Progenitor cell of endocrine pancreas (in vitro differentiated cells): Measurements from ENCODE around the gene CCSER1. TPM values are rescaled to one million over a fixed set of nuclear protein-coding genes. Genes with fewer than 3 reads are reported as not detected.

Source experiments
- DNase-seq: peaks from one replicate; pipeline ENCODE4 v3.0.0; 2021; ENCODE audit warnings: low spot score; ENCODE audit not compliant: unreplicated experiment
- H3K27ac Mint-ChIP-seq: 2 replicates; pipeline ENCODE4 v1.8.0; 2021; ENCODE audit warnings: mild to moderate bottlenecking, moderate library complexity, mixed read lengths
- H3K27me3 Mint-ChIP-seq: 2 replicates; pipeline ENCODE4 v1.8.0; 2021; ENCODE audit warnings: mixed read lengths
- H3K36me3 Mint-ChIP-seq: 2 replicates; pipeline ENCODE4 v1.8.0; 2022; ENCODE audit warnings: mixed read lengths; ENCODE audit not compliant: insufficient read depth
- H3K4me1 Mint-ChIP-seq: 2 replicates; pipeline ENCODE4 v1.8.0; 2021; ENCODE audit warnings: low read depth, mixed read lengths
- H3K4me3 Mint-ChIP-seq: 2 replicates; pipeline ENCODE4 v1.8.0; 2021; ENCODE audit warnings: low read depth, mild to moderate bottlenecking, moderate library complexity, mixed read lengths
- H3K9me3 Mint-ChIP-seq: 2 replicates; pipeline ENCODE4 v1.8.0; 2021; ENCODE audit warnings: low read depth, mixed read lengths
- total RNA-seq: library from RNA; stranded (reverse); gene quantifications from 2 replicates; pipeline ENCODE4 v1.2.1, GENCODE V29; 2021
- TF ChIP-seq, protein P1 (sequence below): fragments of 200-600 bp; sonication (generic); IDR thresholded peaks from one replicate; pipeline ENCODE4 v1.5.0; 2021; ENCODE audit warnings: antibody characterized with exemption, mild to moderate bottlenecking; ENCODE audit not compliant: unreplicated experiment

The CCSER1 gene
- total RNA-seq, 1 donor from 2014 or later = 11.6 TPM

DNA sequence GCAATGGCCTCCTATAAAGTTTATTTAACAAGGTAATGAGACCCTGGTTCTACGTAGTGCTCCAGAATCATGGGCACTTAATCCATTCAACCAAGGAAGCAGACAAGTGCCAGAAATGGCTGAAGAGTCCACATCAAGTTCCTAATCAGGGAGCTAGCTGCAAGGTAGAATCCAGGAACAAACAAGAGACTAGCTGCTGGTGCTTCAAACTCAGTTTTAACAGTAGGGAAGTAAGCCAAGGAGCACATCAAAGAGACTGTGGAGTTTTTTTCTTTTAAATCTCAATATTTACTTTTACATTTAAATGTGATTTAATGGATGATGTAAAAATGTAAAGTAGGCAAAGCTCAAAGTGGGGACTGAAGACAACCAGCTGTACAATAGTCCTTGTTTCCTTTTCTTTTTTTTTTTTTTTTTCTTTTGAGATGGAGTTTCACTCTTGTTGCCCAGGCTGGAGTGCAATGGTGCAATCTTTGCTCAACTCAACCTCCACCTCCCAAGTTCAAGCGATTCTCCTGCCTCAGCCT is 630.4 kb downstream of the CCSER1 start:
- Mint-ChIP-seq H3K27ac (no peak overlapping the region), H3K27me3 (no peaks in the 10 kb centered on the region), H3K9me3 (no peaks in the 10 kb centered on the region)

DNA sequence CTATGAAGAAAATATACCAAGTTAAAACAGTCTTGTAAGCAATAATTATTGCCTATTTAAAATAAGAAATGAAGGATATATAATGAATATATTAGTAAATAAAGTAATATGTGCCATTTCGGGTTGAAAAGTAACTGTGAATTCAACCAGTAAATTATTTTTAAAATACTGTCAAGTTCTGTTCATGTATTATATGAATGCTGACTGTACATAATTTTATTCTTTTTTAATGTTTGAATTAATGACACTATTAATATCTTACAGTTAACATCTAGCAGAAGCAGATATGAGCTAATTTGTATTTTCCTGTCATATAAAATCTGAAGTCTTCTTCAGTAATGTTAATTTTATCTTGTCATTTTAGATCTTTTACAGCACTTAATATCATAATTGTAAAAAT is 632.9 kb downstream of the CCSER1 start:
- TF ChIP-seq, protein P1, sequence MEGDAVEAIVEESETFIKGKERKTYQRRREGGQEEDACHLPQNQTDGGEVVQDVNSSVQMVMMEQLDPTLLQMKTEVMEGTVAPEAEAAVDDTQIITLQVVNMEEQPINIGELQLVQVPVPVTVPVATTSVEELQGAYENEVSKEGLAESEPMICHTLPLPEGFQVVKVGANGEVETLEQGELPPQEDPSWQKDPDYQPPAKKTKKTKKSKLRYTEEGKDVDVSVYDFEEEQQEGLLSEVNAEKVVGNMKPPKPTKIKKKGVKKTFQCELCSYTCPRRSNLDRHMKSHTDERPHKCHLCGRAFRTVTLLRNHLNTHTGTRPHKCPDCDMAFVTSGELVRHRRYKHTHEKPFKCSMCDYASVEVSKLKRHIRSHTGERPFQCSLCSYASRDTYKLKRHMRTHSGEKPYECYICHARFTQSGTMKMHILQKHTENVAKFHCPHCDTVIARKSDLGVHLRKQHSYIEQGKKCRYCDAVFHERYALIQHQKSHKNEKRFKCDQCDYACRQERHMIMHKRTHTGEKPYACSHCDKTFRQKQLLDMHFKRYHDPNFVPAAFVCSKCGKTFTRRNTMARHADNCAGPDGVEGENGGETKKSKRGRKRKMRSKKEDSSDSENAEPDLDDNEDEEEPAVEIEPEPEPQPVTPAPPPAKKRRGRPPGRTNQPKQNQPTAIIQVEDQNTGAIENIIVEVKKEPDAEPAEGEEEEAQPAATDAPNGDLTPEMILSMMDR = no peak
- Mint-ChIP-seq H3K27me3 (no peaks in the 10 kb centered on the region), H3K36me3 (no peaks in the 10 kb centered on the region), H3K27ac (no peak overlapping the region), H3K4me1 (no peaks in the 10 kb centered on the region), H3K9me3 (no peaks in the 10 kb centered on the region), H3K4me3 (no peak overlapping the region)
- no peak for DNase-seq

More for the DNA sequence above, 630.4 kb downstream of the CCSER1 start:
- H3K4me3 Mint-ChIP-seq = no peak overlapping the region
- H3K4me1 Mint-ChIP-seq = no peaks in the 10 kb centered on the region
- no peak for DNase-seq
- no peaks in the 10 kb centered on the region for H3K36me3 Mint-ChIP-seq
- TF ChIP-seq, protein P1 = no peak

DNA sequence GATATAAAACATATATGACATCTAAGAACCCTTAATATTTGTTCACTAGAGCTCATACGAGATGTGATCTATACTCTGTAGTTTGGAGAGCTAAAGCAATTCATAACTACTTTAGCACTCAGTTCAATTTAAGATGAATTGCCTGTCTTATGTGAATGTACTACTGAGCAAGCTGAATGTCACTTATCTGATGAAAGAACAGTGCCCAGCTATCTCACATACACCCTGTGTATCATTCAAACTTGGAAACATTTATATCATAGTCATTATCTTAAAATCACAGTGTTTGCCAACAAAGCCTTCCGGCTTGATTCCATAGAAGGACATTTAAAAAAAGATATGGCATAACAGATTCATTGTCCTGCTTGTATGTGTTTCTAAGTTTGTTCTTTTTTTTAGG is 639.6 kb downstream of the CCSER1 start:
- Mint-ChIP-seq H3K4me1 (no peaks in the 10 kb centered on the region), H3K36me3 (no peaks in the 10 kb centered on the region), H3K4me3 (no peak overlapping the region), H3K9me3 (no peaks in the 10 kb centered on the region), H3K27ac (no peak overlapping the region), H3K27me3 (no peaks in the 10 kb centered on the region)
- DNase-seq = no peak
- TF ChIP-seq, protein P1 = no peak

DNA sequence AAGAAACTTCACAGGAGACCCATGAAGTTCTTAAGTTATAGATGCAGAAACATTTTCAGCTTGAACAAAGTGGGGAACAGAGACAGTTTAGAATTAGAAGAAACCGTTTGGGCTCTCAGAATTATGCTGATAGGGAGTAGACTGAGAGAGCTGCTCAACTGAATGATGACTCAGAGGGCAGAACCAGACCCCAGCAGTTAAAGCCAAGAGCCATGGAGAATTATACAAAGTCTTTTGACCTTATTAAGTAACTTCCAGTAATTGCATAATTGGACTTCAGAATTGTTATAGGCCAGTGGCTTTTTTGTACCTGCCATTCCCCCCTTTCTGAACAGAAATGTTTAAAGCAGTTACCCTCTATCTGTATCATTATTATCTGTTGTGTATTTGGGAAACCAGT is 642.1 kb downstream of the CCSER1 start:
- H3K4me3 Mint-ChIP-seq = no peak overlapping the region
- no peaks in the 10 kb centered on the region for H3K36me3 Mint-ChIP-seq
- no peaks in the 10 kb centered on the region for H3K4me1 Mint-ChIP-seq
- no peak for DNase-seq
- H3K9me3 Mint-ChIP-seq = no peaks in the 10 kb centered on the region
- no peaks in the 10 kb centered on the region for H3K27me3 Mint-ChIP-seq
- TF ChIP-seq, protein P1 = no peak
- H3K27ac Mint-ChIP-seq = no peak overlapping the region

DNA sequence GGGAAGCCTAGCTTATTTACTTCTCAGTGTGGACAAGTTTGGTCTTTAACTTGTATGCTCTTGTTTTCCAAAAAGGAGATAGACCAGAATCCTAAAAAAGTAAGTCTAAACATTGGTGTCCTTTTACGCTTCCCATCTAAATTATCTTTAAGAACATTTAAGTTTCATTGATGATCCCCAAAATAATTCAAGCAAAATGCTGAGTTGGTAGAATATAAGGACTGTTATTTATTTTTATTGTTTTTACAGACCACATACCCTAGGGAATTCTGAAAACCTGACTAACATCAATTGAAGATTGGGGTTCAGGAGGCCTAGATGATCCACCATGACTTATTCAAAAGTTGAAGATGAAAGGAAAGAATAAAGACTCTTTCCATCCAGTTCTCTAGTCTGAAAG is 653.0 kb downstream of the CCSER1 start:
- H3K4me1 Mint-ChIP-seq = no peaks in the 10 kb centered on the region
- no peaks in the 10 kb centered on the region for H3K27me3 Mint-ChIP-seq
- H3K4me3 Mint-ChIP-seq = no peak overlapping the region
- no peak overlapping the region for H3K27ac Mint-ChIP-seq
- no peaks in the 10 kb centered on the region for H3K36me3 Mint-ChIP-seq
- DNase-seq = no peak
- no peaks in the 10 kb centered on the region for H3K9me3 Mint-ChIP-seq
- TF ChIP-seq, protein P1 = no peak
